IMR-90 (cell line): ENCODE data around the gene RORC. TPM values are rescaled to one million over a fixed set of nuclear protein-coding genes. Genes with fewer than 3 reads are reported as not detected.

Experiments used
- ATAC-seq: fragments of 200-7000 bp; cut with Tn5 transposase; 2 replicates; pipeline ENCODE4 v1.9.1; 2020; ENCODE audit warnings: low read depth, mild to moderate bottlenecking, moderate library complexity
- BruUV-seq: library from RNA; stranded (reverse); fragments of 400-500 nt; replicated peaks from 2 replicates; lab custom pipeline; 2021; lab: Mats Ljungman, UMichigan
- CTCF ChIA-PET: fragments of 300-600 bp; formaldehyde crosslinking; extraction: SDS; loops from one replicate; lab custom pipeline; 2021; ENCODE audit warnings: antibody characterized with exemption; lab: Yijun Ruan, JAX
- POLR2A ChIA-PET: fragments of 300-600 bp; sonication (Branson Sonifier 250); formaldehyde crosslinking; loops from one replicate; lab custom pipeline; 2022; ENCODE audit warnings: antibody characterized with exemption; ENCODE audit not compliant: unreplicated experiment; lab: Charles Lee
- DNase-seq: peaks from one replicate; pipeline ENCODE4 v3.0.0; 2013
- H2AFZ ChIP-seq: replicated peaks from 2 replicates; pipeline ENCODE3; 2013; ENCODE audit warnings: low read length, mild to moderate bottlenecking; ENCODE audit not compliant: poor library complexity
- H2AK5ac ChIP-seq: 2 replicates; pipeline ENCODE4 v1.6.1; 2013; ENCODE audit warnings: low read depth, low read length, inconsistent platforms
- H2AK9ac ChIP-seq: replicated peaks from 2 replicates; pipeline ENCODE3; 2013; ENCODE audit warnings: mild to moderate bottlenecking, low read depth, low read length, moderate library complexity; ENCODE audit not compliant: poor library complexity
- H2BK120ac ChIP-seq: 2 replicates; pipeline ENCODE4 v1.6.1; 2013; ENCODE audit warnings: low read depth, low read length, inconsistent platforms
- H2BK15ac ChIP-seq: 3 replicates; pipeline ENCODE4 v1.6.1; 2013; ENCODE audit warnings: low read depth, low read length, inconsistent platforms
- H2BK20ac ChIP-seq: 2 replicates; pipeline ENCODE4 v1.6.1; 2013; ENCODE audit warnings: low read depth, mild to moderate bottlenecking, inconsistent platforms, low read length, moderate library complexity
- H2BK5ac ChIP-seq: 2 replicates; pipeline ENCODE4 v1.6.1; 2013; ENCODE audit warnings: mild to moderate bottlenecking, low read depth, low read length, inconsistent platforms; ENCODE audit not compliant: poor library complexity, severe bottlenecking
- H3K14ac ChIP-seq: replicated peaks from 2 replicates; pipeline ENCODE4 v1.6.1; 2013; ENCODE audit warnings: low read depth, low read length, inconsistent platforms
- H3K18ac ChIP-seq: 2 replicates; pipeline ENCODE4 v1.6.1; 2013; ENCODE audit warnings: low read depth, low read length, control low read depth
- H3K23ac ChIP-seq: 2 replicates; pipeline ENCODE4 v1.6.1; 2013; ENCODE audit warnings: low read depth, low read length, inconsistent platforms
- H3K27ac ChIP-seq: 2 replicates; pipeline ENCODE4 v1.5.1; 2013; ENCODE audit warnings: mild to moderate bottlenecking, control low read depth, low read length; ENCODE audit not compliant: insufficient read depth
- H3K27me3 ChIP-seq: 2 replicates; pipeline ENCODE4 v1.6.1; 2013; ENCODE audit warnings: low read length; ENCODE audit not compliant: control insufficient read depth, insufficient read depth
- H3K36me3 ChIP-seq: 2 replicates; pipeline ENCODE4 v1.6.1; 2013; ENCODE audit warnings: low read length, mixed read lengths; ENCODE audit not compliant: control insufficient read depth, insufficient read depth
- H3K4ac ChIP-seq: 2 replicates; pipeline ENCODE4 v1.6.1; 2013; ENCODE audit warnings: low read depth, low read length, inconsistent platforms
- H3K4me1 ChIP-seq: 2 replicates; pipeline ENCODE4 v1.6.1; 2013; ENCODE audit warnings: low read length, mixed read lengths; ENCODE audit not compliant: control insufficient read depth, insufficient read depth
- H3K4me2 ChIP-seq: 2 replicates; pipeline ENCODE4 v1.6.1; 2013; ENCODE audit warnings: low read depth, mild to moderate bottlenecking, control low read depth, low read length, moderate library complexity
- H3K4me3 ChIP-seq: 2 replicates; pipeline ENCODE4 v1.5.1; 2013; ENCODE audit warnings: low read depth, mild to moderate bottlenecking, control low read depth, low read length, moderate library complexity; ENCODE audit not compliant: insufficient read depth
- H3K56ac ChIP-seq: 2 replicates; pipeline ENCODE4 v1.6.1; 2013; ENCODE audit warnings: low read length, inconsistent platforms; ENCODE audit not compliant: insufficient read depth; ENCODE audit errors: extremely low read depth
- H3K79me1 ChIP-seq, 2 experiments: 2 replicates each; pipeline ENCODE4 v1.6.1; 2013; ENCODE audit warnings: low read length in 2 of 2, inconsistent platforms in 1 of 2, low read depth in 1 of 2
- H3K9ac ChIP-seq: 2 replicates; pipeline ENCODE4 v1.6.1; 2013; ENCODE audit warnings: low read depth, low read length, control low read depth
- H3K9me1 ChIP-seq: 2 replicates; pipeline ENCODE4 v1.6.1; 2013; ENCODE audit warnings: low read length, inconsistent platforms; ENCODE audit not compliant: insufficient read depth
- H3K9me3 ChIP-seq: 2 replicates; pipeline ENCODE4 v1.6.1; 2013; ENCODE audit warnings: low read length; ENCODE audit not compliant: control insufficient read depth, insufficient read depth
- H4K20me1 ChIP-seq: 2 replicates; pipeline ENCODE4 v1.6.1; 2013; ENCODE audit warnings: low read length, inconsistent platforms; ENCODE audit not compliant: insufficient read depth
- H4K5ac ChIP-seq: 2 replicates; pipeline ENCODE4 v1.6.1; 2013; ENCODE audit warnings: mild to moderate bottlenecking, low read depth, low read length, control low read depth
- H4K8ac ChIP-seq, 2 experiments: 2 replicates each; pipeline ENCODE4 v1.6.1; 2013; ENCODE audit warnings: low read depth in 2 of 2, low read length in 2 of 2, control low read depth in 1 of 2, inconsistent platforms in 1 of 2
- H4K91ac ChIP-seq: 2 replicates; pipeline ENCODE4 v1.6.1; 2013; ENCODE audit warnings: low read depth, low read length, inconsistent platforms; ENCODE audit not compliant: insufficient read depth
- BHLHE40 ChIP-seq: fragments of 150-350 bp; IDR thresholded peaks from 2 replicates; pipeline ENCODE4 v1.6.1; 2016; ENCODE audit warnings: mild to moderate bottlenecking, low read depth, low read length
- CEBPB ChIP-seq: IDR thresholded peaks from 2 replicates; pipeline ENCODE4 v1.6.1; 2012; ENCODE audit warnings: low read depth, low read length, improper control_type of control experiment
- CHD1 ChIP-seq: IDR thresholded peaks from 2 replicates; pipeline ENCODE4 v1.6.1; 2012; ENCODE audit warnings: low read depth, low read length, improper control_type of control experiment
- MAZ ChIP-seq: IDR thresholded peaks from 2 replicates; pipeline ENCODE4 v1.6.1; 2012; ENCODE audit warnings: low read depth, mild to moderate bottlenecking, low read length, improper control_type of control experiment, moderate library complexity, borderline replicate concordance
- MXI1 ChIP-seq: IDR thresholded peaks from 2 replicates; pipeline ENCODE4 v1.6.1; 2012; ENCODE audit warnings: low read depth, mild to moderate bottlenecking, low read length, moderate library complexity, borderline replicate concordance
- POLR2A ChIP-seq: IDR thresholded peaks from 2 replicates; pipeline ENCODE4 v1.6.1; 2012; ENCODE audit warnings: mild to moderate bottlenecking, low read depth, low read length
- RAD21 ChIP-seq: IDR thresholded peaks from 2 replicates; pipeline ENCODE4 v1.6.1; 2012; ENCODE audit warnings: low read length, improper control_type of control experiment
- RCOR1 ChIP-seq: IDR thresholded peaks from 2 replicates; pipeline ENCODE4 v1.6.1; 2012; ENCODE audit warnings: mild to moderate bottlenecking, low read length, improper control_type of control experiment; ENCODE audit not compliant: insufficient replicate concordance
- RFX5 ChIP-seq: IDR thresholded peaks from 2 replicates; pipeline ENCODE4 v1.8.0; 2012; ENCODE audit warnings: low read depth, mild to moderate bottlenecking, low read length, moderate library complexity
- SMC3 ChIP-seq: fragments of 150-350 bp; IDR thresholded peaks from 2 replicates; pipeline ENCODE4 v1.6.1; 2016; ENCODE audit warnings: low read depth, mild to moderate bottlenecking, antibody characterized with exemption, low read length, moderate library complexity
- WGBS, 2 experiments: methylation state at CpG; one replicate each; pipeline versions ENCODE4 v1.1.5 to v1.1.7; 2013; ENCODE audit warnings: missing lambda C conversion rate in 2 of 2; ENCODE audit not compliant: insufficient read length in 1 of 2; ENCODE audit errors: extremely low coverage in 2 of 2; 5-methylcytosine and 5-hydroxymethylcytosine counted together
- dilution Hi-C: fragments of 300-500 bp; cut with HindIII; formaldehyde crosslinking; loops from one replicate; pipeline ENCODE4 v1.14.3; 2018; ENCODE audit warnings: low sequenced_read_pairs; ENCODE audit not compliant: unreplicated experiment
- in situ Hi-C: fragments of 300-500 bp; cut with MboI; formaldehyde crosslinking; loops from 3 replicates; pipeline ENCODE4 v1.14.3; 2019; ENCODE audit warnings: low sequenced_read_pairs, inconsistent platforms, mixed read lengths
- intact Hi-C: fragments of 100-400 bp; cut with micrococcal nuclease; formaldehyde crosslinking; loops from 2 replicates; pipeline ENCODE4 v1.10.0; 2022
- polyA plus RNA-seq, 3 experiments: library from polyadenylated mRNA; depleted of rRNA; stranded (reverse); fragments of >200 nt; gene quantifications; 2 replicates each; pipeline ENCODE4 v1.2.3, GENCODE V29; 2012; ENCODE audit warnings: low replicate concordance in 1 of 3
- total RNA-seq: library from RNA; depleted of rRNA; stranded (reverse); fragments of >200 nt; gene quantifications from 2 replicates; pipeline ENCODE4 v1.2.3, GENCODE V29; 2012
- TF ChIP-seq, protein P1 (sequence below): conservative IDR thresholded peaks from 2 replicates; pipeline ENCODE4 v1.5.1; 2012; ENCODE audit warnings: mild to moderate bottlenecking, low read depth, low read length, improper control_type of control experiment
- TF ChIP-seq, protein P2 (sequence below): fragments of 150-350 bp; IDR thresholded peaks from 2 replicates; pipeline ENCODE4 v1.6.1; 2016; ENCODE audit warnings: low read depth, mild to moderate bottlenecking, low read length, moderate library complexity, borderline replicate concordance
- TF ChIP-seq, protein P3 (sequence below): fragments of 150-350 bp; IDR thresholded peaks from 2 replicates; pipeline ENCODE4 v1.6.1; 2017; ENCODE audit warnings: mild to moderate bottlenecking, antibody characterized with exemption, low read length, low read depth

RORC gene
- total and polyA plus RNA-seq, 2 of the 4 experiments (the other 2 are of a cell fraction) = not detected

DNA sequence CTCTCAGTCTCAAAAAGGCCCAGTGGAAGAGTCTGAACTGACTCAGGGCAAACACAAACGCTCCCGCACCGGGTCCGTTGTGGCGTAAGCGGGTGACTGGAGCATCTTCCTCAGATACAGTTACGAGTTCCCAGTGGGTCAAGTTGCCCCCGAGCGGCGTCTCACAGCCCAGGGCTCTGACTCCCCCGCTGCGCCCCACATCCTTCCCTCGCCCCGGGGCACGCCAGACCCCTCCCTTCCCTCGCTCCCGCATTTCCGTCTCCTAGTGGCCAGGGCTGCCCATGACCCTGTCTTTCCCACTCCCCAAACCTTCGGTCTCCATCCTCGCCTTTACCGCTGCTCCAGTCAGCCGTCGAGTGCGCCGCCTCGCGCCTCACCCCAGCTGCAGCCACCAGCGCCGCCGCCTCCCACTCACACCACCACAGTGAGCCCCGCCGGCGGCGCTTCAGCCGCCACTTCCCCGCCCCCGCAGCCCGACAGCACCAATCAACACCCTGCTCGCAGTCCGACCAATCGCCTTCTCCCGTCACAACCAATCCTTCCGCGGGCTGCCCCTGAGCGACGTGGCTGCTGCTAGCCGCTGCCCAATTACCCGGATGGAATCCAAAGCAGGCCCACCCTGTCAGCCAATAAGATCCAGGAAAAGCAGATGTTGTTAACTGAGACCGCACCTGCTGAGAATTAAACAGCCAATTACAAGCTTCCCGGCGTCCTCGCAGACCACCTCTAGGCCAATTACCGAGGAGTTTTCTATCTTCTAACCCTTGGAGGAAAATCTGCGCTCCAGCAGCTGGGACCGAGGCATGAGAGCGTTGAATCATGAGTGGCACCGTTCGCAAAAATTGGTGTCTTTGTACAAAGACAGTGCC is 41.3 kb downstream of the RORC start, which contains the start of gene TDRKH:
Gene TDRKH (minus strand): TSS at position 430 of the 869 bp plus-strand sequence. CDS start 7,478 bp downstream, outside the sequence.
- Histone ChIP-seq H4K8ac (peak within 1 kb of the TSS in 1 of 2 experiments; percentile 35; a peak in 2 of 4 replicates), H3K56ac (no peak within 1 kb of the TSS), H3K9me1 (no peaks in the 10 kb centered on the region), H3K27me3 (peaks cover 5% of the 10 kb centered on the region; the same call in 1 of the 2 replicates), H3K4me1 (peaks cover 2% of the 10 kb centered on the region), H3K27ac (no peak within 1 kb of the TSS), H2BK5ac (no peak within 1 kb of the TSS), H3K14ac (no peak within 1 kb of the TSS), H3K9me3 (no peaks in the 10 kb centered on the region), H3K23ac (no peak within 1 kb of the TSS), H3K4me3 (peak within 1 kb of the TSS; percentile 55), H4K5ac (no peak within 1 kb of the TSS), H2AK9ac (peak within 1 kb of the TSS; percentile 29), H3K4ac (no peak within 1 kb of the TSS), H2BK120ac (no peak within 1 kb of the TSS), H3K18ac (no peak within 1 kb of the TSS), H2AFZ (peak within 1 kb of the TSS; percentile 96), H2BK20ac (no peak within 1 kb of the TSS), H4K20me1 (no peaks in the 10 kb centered on the region), H3K36me3 (no peaks in the 10 kb centered on the region), H2BK15ac (no peak within 1 kb of the TSS), H3K4me2 (peak within 1 kb of the TSS; percentile 87), H3K79me1 (no peaks in the 10 kb centered on the region), H4K91ac (no peak within 1 kb of the TSS), H2AK5ac (no peak within 1 kb of the TSS), H3K9ac (peak within 1 kb of the TSS; percentile 48; the same call in 1 of the 2 replicates)
- no TSS peak for BruUV-seq
- in situ Hi-C loops = no loop called here
- ChIA-PET POLR2A (no interaction called here), CTCF (interaction anchor here (0.6 to 1.1 kb wide), 3 partner anchors 14 to 137 kb away, joined by 3 to 5 read pairs (median 3); no protein-coding TSS in a partner anchor)
- dilution Hi-C loops = loop anchor here (25.0 kb wide), 1 partner anchor 97 kb away; no protein-coding TSS in a partner anchor
- 1% methylated on average over 45 of the region's 58 CpGs; no CpG with 5 or more reads in 1 of the 2 experiments for WGBS, 2 experiments
- peak; percentile 99 for ATAC-seq
- intact Hi-C loops = no loop called here
- peak; percentile 99 for DNase-seq
- TF ChIP-seq BHLHE40 (no peak), MXI1 (no peak), RCOR1 (peak; percentile 100), POLR2A (no peak), CHD1 (no peak), SMC3 (no peak), MAZ (peak; percentile 19; the same call in 1 of the 2 replicates), RAD21 (0 out of 2 replicates have a peak, but pooled peaks have one; percentile 18), CEBPB (no peak), RFX5 (no peak)
- TF ChIP-seq, protein P1, sequence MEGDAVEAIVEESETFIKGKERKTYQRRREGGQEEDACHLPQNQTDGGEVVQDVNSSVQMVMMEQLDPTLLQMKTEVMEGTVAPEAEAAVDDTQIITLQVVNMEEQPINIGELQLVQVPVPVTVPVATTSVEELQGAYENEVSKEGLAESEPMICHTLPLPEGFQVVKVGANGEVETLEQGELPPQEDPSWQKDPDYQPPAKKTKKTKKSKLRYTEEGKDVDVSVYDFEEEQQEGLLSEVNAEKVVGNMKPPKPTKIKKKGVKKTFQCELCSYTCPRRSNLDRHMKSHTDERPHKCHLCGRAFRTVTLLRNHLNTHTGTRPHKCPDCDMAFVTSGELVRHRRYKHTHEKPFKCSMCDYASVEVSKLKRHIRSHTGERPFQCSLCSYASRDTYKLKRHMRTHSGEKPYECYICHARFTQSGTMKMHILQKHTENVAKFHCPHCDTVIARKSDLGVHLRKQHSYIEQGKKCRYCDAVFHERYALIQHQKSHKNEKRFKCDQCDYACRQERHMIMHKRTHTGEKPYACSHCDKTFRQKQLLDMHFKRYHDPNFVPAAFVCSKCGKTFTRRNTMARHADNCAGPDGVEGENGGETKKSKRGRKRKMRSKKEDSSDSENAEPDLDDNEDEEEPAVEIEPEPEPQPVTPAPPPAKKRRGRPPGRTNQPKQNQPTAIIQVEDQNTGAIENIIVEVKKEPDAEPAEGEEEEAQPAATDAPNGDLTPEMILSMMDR = peak; percentile 26; the same call in 1 of the 2 replicates
- TF ChIP-seq, protein P2, sequence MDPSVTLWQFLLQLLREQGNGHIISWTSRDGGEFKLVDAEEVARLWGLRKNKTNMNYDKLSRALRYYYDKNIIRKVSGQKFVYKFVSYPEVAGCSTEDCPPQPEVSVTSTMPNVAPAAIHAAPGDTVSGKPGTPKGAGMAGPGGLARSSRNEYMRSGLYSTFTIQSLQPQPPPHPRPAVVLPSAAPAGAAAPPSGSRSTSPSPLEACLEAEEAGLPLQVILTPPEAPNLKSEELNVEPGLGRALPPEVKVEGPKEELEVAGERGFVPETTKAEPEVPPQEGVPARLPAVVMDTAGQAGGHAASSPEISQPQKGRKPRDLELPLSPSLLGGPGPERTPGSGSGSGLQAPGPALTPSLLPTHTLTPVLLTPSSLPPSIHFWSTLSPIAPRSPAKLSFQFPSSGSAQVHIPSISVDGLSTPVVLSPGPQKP = no peak
- TF ChIP-seq, protein P3, sequence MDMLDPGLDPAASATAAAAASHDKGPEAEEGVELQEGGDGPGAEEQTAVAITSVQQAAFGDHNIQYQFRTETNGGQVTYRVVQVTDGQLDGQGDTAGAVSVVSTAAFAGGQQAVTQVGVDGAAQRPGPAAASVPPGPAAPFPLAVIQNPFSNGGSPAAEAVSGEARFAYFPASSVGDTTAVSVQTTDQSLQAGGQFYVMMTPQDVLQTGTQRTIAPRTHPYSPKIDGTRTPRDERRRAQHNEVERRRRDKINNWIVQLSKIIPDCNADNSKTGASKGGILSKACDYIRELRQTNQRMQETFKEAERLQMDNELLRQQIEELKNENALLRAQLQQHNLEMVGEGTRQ = no peak; the same call in 1 of the 2 replicates
